Peyer's patch (tissue), 4 donors: ENCODE results near the gene ADAMTS2.

Source experiments
- POLR2A ChIP-seq, 2 donors: fragments of 450-650 bp; IDR thresholded peaks; one replicate each; pipeline ENCODE4 v1.5.1; 2017; ENCODE audit warnings: antibody characterized with exemption in 2 of 2, mild to moderate bottlenecking in 2 of 2, moderate library complexity in 2 of 2
- TF ChIP-seq, protein P1 (sequence below), 6 experiments: fragments of 450-650 bp in 4 of 6; fragments of 200-600 bp in 2 of 6; sonication (generic) in 1 of 6; IDR thresholded peaks; one replicate each; pipeline ENCODE4 v1.5.1; 2017 to 2019; ENCODE audit warnings: antibody characterized with exemption in 6 of 6, mild to moderate bottlenecking in 3 of 6, moderate library complexity in 1 of 6

DNA sequence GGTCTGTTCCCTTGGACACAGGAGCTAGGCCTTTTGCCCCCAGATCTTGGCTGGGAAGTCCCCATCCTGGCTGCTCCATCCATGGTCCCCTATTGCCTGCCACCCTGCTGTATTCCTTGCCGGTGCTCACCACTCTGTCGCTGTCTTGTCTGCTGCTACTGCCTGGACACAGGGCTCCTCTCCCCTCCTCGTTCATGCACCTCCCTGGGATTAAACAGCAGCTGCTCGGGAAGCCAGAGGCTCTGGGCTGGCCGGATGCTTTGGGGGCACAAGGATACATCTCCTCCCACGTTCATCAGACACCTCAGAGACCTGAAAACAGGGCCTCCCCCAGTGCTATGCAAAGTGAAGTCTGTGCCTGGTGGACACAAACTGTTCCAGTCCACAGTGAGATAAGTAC, 174.7 kb downstream of the ADAMTS2 start:
- TF ChIP-seq, protein P1, sequence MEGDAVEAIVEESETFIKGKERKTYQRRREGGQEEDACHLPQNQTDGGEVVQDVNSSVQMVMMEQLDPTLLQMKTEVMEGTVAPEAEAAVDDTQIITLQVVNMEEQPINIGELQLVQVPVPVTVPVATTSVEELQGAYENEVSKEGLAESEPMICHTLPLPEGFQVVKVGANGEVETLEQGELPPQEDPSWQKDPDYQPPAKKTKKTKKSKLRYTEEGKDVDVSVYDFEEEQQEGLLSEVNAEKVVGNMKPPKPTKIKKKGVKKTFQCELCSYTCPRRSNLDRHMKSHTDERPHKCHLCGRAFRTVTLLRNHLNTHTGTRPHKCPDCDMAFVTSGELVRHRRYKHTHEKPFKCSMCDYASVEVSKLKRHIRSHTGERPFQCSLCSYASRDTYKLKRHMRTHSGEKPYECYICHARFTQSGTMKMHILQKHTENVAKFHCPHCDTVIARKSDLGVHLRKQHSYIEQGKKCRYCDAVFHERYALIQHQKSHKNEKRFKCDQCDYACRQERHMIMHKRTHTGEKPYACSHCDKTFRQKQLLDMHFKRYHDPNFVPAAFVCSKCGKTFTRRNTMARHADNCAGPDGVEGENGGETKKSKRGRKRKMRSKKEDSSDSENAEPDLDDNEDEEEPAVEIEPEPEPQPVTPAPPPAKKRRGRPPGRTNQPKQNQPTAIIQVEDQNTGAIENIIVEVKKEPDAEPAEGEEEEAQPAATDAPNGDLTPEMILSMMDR (IDR thresholded peaks at IDR 0.05): no peak
- no peak for TF ChIP-seq POLR2A (IDR thresholded peaks at IDR 0.05)
